Medulla oblongata (tissue), 1 donor: Measurements from ENCODE around the gene RAB35.

Source experiments
- DNase-seq: peaks from one replicate; pipeline ENCODE4 v3.0.0-alpha.2; 2015; ENCODE audit errors: extremely low spot score

The RAB35 gene

DNA sequence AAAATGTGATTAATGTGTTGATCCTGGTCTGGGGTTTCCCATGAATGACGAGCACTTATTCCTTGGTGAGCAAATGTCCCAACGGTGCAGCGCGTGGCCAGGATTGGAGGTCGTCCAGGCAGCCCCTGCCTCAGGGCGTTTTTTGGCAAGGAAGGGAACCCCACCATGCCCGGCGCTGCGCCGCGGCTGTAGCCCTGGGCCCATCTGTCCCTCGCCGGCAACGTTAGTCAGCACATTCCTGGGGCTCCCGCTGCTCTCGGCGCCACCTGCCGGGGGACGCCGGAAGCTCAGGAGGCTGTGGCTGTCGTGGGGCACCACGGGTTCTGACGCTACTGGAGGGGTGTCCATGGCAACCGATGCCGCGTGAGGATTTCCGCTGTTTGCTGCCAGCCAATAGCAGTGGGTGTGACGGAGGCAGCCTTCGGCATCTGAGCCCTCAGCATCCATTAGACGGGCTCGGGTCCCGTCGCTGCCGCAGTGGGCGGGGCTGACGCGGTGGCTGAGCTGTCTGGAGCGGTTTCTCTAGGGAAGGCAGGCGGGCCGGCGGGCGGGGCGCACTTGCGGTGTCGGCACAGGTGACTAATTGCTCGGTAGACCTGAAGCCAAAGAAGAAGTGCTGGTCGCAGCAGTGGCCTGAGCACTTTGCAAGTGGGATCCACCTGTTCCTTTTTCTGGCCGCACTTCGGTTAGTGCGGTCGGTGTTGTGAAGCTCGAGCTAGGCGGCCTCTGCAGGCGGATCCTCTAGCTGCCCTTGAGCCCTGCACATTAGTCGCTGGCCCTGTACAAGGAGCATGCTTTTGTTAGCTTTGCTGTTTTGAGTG, 29.5 kb downstream of the RAB35 start:
- DNase-seq, result peak; percentile 99

DNA sequence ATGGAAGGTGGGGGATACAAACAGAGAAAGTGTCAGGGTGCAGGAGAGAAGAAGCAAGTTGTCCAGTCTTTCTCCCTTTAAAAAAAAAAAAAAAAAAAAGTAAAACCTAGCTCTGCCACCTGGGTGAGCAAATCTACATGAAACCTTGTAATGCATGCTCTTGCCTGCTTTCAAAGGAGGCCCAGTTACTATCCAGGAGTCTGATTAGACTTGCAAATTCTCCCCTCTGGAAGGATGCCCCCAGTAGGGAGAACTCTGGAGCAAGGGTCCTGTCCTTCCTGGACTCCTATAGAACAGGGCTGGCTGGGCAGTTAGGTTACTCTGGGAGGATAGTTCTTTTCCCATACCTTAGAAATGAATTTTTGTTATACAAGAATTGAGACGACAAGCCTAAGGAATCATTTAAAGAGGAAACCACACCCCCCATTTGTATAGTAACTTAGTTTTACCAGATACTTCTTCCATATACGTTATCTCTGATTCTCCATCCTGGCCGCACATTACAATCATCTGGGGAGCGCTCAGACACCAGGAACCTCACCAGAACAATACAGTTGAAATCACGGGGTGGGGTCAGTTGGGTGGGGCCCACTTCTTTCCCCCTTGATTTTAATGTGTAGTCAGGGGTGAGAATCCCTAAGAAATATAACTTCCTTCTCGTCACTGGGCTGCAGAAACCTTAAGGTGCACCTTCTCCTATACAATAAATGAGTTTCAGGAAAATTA, 30.5 kb downstream of the RAB35 start:
- no peak for DNase-seq

GRCh38 chr12:120081641-120082040, 34.9 kb downstream of the RAB35 start:
- no peak for DNase-seq

- no peak for DNase-seq
These were observed 36.8 kb downstream of the RAB35 start for GRCh38 chr12:120079411-120080400.

- DNase-seq, result no peak
These were observed 37.7 kb downstream of the RAB35 start for GRCh38 chr12:120078868-120079267.

DNA sequence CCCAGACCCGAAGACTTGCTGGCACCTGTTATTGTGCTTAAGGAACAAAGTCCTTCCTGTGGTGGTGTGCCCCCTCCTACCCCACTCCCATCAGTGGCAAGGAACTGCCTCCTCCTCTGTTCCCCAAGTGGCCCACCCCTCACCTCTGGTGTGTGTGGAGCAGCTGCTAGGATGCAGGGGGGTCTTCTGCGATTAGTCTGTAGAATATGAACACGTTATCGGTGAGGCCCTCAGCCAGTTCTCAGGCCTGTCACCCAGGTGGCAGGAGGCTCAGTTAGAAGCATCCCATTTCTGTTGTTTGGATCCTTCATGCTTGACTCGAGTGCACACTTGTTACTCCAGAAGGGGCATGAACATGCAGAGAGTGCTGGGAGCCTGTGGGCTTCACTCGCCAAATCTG, 39.3 kb downstream of the RAB35 start:
- no peak for DNase-seq

DNA sequence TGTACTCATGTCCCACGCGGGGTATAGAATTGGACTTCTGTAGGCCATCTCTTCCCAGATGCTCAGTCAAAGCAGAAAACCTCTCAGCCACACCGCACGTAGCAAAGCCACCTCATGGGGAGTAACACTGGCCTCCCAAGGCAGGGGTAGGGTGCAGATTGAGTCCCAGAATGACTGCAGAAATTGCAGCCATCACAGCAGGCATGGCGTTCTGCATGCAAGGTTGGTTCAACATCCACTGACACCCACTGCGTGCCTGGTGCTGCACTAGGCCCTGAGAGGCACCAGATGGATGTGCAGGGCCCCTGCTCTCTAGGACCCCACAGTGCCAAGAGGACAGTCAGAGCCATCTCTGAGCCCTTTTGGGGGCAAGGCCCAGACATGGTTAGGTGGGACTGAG, 39.9 kb downstream of the RAB35 start:
- DNase-seq, result no peak

GRCh38 chr12:120075034-120075616, 41.4 kb downstream of the RAB35 start:
- DNase-seq, result no peak

DNA sequence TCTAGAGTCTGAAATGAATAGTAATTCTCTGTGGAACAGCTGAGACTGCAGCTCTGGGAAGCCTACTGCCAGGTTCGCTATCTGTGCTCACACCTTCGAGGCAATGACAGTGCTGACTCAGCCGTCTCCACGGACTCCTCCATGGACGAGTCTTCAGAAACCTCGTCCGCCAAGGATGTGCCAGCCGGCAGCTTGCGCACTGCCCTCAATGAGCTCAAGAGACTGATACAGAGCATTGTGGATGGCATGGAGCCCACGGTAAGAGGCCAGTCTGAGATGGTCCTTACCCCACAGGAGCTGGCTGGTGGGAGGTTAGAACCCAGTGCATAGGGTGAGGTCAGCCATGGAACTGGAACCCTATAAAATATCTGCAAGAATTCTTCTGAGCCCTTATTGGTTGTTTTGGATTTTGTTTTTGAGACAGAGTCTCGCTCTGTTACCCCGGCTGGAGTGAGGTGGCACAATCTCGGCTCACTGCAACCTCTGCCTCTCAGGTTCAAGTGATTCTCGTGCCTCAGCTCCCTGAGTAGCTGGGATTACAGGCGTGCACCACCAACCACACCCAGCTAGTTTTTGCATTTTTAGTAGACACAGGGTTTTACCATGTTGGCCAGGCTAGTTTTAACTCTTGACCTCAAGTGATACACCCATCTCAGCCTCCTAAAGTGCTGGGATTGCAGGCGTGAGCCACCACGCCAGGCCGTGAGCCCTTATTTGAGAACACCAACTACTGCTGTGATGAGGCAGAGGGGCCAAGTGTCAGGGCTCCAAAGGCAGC, 43.9 kb downstream of the RAB35 start:
- no peak for DNase-seq

GRCh38 chr12:120071493-120072020, 45.0 kb downstream of the RAB35 start:
- DNase-seq, result no peak

DNA sequence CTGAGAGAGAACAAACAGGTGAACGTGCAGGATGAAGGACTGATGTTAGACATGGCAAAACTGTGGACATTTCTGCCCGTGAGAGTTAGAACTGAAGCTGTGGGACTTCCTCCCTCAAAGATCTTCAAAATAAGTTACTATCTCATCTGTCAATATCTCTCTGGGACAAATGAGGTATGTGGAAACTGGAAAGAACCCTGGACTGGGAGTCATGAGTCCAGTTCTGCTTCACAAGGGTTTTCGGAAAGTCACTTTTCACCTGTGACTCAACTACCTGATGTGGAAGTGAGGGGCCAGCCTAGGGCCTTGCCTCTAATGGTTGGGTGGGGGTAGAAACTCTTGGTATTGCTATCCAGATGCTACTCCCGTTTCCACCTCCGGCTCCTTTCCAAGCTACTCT, 47.3 kb downstream of the RAB35 start:
- DNase-seq, result no peak

GRCh38 chr12:120067901-120068300, 48.7 kb downstream of the RAB35 start:
- DNase-seq, result no peak

DNA sequence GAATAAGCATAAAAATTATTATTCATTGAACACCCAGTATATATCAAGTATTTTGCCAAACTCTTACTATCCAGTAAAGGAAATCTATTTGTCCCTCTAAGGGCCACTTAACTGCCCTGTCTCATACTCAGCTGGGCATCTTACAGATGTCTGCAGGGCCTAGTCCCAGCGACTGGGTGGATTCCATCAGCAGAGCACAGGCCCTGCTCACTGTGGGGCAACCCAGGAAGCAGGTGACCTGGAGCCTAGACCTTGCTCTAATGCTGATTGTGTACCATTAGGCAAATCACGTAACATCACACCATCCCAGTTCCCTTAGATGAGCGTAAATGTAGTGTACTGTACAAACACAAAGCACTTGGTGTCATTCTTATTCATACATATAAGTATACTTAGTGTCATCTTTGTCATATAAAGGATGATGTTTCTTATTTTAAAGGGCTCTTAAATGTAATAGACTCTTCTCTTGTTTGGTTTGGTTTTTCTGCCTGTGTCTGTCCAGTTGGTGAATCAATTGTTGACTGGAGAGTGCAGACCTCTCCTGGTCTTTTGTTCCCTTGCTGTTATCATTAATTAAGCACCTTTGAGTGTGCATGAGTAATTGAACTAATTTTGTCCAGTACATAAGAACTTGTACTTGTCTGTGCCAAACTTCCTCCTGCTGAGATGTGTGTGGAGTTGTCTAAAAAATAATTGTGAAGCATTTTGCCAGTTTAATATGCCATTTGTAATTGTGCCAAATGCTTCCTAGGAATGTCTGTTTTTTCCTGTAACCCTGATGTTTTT, 49.3 kb downstream of the RAB35 start:
- no peak for DNase-seq

DNA sequence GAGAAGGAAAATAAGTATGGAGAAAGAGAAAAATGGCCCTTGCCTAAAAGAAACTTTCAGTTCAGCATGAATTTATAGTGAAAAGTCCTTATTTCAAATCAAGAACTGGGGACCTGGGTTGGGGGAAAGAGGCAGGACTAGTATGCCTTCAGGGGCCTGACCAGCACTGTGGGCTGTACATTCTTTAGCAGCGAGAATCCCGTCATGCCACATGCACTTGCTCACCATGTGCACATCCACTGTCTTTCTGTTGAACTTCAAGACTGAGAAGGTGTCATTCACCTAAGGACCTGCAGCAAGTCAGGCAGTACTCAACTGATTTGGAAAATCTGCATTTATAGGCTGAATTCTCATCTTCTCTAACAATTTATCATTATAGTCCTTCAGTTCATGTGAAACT, 50.2 kb downstream of the RAB35 start:
- DNase-seq, result no peak

DNA sequence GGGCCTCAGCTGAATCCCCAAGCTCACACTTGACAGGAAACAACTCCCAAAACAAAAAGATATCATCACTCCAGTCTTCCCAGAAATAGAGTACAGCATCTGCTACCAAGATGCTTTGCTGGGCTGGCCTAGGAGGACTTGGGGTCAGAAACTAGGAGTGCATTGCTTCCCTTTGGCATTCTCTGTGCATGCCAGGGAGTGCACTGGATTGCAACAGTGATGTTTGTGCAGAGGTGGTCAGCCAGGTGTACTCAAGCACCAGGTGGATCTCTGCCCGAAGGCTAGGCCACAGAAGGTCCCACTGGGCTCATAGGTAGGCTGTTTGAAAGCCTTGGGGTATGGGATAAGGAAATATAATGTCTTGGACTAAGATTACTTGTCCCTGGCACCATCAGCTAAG, 51.1 kb downstream of the RAB35 start:
- no peak for DNase-seq

GRCh38 chr12:120064054-120064940, 52.3 kb downstream of the RAB35 start:
- DNase-seq, result no peak

DNA sequence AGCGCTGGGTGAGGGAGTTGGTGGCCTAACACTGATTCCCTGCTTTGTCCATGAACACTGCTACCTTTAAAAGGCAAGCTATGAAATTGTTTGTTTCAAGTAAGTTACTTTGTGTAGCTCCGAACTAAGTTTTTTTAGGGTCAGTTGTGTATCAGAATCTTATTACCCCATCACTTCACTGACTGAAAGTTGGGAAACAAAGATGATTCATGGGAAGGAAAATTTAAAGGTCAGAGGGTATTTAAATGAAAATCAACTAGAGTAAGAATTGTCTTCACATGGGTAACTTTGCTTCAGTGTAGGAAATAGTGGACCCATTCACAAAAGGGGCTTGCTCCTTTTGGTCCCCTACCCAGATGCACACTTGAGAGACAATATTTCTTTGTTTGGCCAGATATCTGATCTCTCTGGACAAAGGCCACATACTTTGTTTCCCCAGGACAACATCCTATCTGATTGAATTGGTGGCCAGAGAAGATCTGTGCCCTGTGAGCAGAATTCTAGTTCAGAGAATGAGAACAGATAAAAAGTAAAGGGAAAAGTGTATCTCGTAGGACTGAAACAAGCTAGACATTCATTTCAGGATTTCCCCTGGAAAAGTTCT, 53.5 kb downstream of the RAB35 start:
- no peak for DNase-seq

DNA sequence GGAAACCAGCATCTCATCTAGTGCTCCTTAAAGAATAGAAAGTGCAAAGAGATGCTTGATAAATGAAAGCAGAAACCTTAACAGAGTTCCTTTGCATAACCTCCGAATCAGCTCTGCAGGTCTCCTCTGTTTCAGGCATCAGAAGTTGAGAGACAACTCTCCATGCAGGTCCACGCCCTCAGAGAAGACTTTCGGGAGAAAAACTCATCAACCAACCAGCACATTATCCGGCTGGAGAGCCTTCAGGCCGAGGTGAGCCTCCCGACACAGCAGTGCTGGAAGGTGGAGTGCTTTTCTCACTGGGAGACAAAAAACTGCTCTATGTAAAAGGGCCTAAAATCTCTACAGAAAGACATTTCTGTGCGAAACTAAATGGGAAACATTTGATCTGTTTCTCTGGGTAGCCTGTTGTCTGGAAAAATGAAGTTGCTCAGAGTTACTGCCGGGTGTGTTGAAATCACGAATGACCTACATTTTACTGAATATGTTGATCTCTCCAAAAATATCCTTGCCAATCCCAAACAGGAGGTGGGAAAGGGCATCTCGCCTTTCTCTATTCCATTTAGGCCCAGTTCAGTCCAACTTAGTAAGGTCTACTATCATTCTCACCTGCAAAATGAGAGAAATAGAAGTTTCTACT, 54.9 kb downstream of the RAB35 start:
- DNase-seq, result no peak
